ENCODE measurements around the gene LRRC2. TPM values are rescaled to one million over a fixed set of nuclear protein-coding genes. Genes with fewer than 3 reads are reported as not detected.

The LRRC2 gene
- total and polyA plus RNA-seq, 2 of the 13 experiments (the other 11 are each of a cell fraction or from before 2014, with no cell fraction given): 0.27 to 0.58 TPM

DNA sequence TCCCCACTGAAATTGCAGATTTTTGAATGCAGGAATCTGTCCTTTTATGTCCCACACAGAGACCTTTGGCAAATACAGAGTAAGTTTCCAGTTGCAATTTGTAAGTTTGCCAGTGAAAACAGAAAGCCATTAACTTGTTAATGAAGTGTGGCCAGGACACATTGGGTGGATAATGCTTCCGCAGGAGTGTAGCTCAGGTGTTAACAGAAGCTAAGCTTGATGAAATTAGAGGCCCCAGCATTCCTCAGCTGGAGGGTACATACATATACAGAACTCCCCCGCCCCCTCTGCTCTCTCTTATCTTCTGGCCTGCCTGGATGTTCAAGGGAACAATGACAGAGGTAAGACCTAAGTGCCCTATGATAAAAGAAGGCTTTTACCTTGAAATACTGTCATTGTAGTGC lies 8.1 kb upstream of the LRRC2 start (continued):
- TF ChIP-seq, protein P1, sequence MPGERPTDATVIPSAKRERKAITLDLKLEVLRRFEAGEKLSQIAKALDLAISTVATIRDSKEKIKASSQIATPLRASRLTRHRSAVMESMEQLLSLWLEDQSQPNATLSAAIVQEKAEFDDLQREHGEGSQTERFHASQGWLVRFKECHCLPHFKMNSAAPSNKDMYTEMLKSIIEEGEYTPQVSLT (CRISPR knock-in tag; IDR thresholded peaks at IDR 0.05; ENCODE audit: borderline replicate concordance, low read depth): no peak
- TF ChIP-seq, protein P2, sequence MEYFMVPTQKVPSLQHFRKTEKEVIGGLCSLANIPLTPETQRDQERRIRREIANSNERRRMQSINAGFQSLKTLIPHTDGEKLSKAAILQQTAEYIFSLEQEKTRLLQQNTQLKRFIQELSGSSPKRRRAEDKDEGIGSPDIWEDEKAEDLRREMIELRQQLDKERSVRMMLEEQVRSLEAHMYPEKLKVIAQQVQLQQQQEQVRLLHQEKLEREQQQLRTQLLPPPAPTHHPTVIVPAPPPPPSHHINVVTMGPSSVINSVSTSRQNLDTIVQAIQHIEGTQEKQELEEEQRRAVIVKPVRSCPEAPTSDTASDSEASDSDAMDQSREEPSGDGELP (IDR thresholded peaks at IDR 0.05; ENCODE audit: borderline replicate concordance, low read depth): peak; percentile 56; the same call in 1 of the 2 replicates
- TF ChIP-seq SP5 (CRISPR knock-in tag; IDR thresholded peaks at IDR 0.05; ENCODE audit: borderline replicate concordance, low read depth): peak; percentile 77
- TF ChIP-seq ZNF143 (CRISPR knock-in tag; IDR thresholded peaks at IDR 0.05): no peak
- TF ChIP-seq, protein P3, sequence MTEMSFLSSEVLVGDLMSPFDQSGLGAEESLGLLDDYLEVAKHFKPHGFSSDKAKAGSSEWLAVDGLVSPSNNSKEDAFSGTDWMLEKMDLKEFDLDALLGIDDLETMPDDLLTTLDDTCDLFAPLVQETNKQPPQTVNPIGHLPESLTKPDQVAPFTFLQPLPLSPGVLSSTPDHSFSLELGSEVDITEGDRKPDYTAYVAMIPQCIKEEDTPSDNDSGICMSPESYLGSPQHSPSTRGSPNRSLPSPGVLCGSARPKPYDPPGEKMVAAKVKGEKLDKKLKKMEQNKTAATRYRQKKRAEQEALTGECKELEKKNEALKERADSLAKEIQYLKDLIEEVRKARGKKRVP (CRISPR knock-in tag; IDR thresholded peaks at IDR 0.05): no peak
- TF ChIP-seq TEAD3 (CRISPR knock-in tag; optimal IDR thresholded peaks at IDR 0.05; ENCODE audit: borderline replicate concordance): peak; percentile 28
- no peak for TF ChIP-seq NR1H2 (CRISPR knock-in tag; IDR thresholded peaks at IDR 0.05; ENCODE audit: borderline replicate concordance, low read depth)
- TF ChIP-seq, protein P4, sequence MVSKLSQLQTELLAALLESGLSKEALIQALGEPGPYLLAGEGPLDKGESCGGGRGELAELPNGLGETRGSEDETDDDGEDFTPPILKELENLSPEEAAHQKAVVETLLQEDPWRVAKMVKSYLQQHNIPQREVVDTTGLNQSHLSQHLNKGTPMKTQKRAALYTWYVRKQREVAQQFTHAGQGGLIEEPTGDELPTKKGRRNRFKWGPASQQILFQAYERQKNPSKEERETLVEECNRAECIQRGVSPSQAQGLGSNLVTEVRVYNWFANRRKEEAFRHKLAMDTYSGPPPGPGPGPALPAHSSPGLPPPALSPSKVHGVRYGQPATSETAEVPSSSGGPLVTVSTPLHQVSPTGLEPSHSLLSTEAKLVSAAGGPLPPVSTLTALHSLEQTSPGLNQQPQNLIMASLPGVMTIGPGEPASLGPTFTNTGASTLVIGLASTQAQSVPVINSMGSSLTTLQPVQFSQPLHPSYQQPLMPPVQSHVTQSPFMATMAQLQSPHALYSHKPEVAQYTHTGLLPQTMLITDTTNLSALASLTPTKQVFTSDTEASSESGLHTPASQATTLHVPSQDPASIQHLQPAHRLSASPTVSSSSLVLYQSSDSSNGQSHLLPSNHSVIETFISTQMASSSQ (IDR thresholded peaks at IDR 0.05; ENCODE audit: low read depth): peak; percentile 22; the same call in 1 of the 2 replicates
- TF ChIP-seq, protein P4 (CRISPR knock-in tag; IDR thresholded peaks at IDR 0.05; ENCODE audit: borderline replicate concordance): no peak
- TF ChIP-seq, protein P5, sequence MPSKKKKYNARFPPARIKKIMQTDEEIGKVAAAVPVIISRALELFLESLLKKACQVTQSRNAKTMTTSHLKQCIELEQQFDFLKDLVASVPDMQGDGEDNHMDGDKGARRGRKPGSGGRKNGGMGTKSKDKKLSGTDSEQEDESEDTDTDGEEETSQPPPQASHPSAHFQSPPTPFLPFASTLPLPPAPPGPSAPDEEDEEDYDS (CRISPR knock-in tag; IDR thresholded peaks at IDR 0.05): no peak
- TF ChIP-seq ZNF670 (CRISPR knock-in tag; IDR thresholded peaks at IDR 0.05; ENCODE audit: borderline replicate concordance): no peak
- 0 out of 2 replicates have a peak, but pooled peaks have one; percentile 14 for TF ChIP-seq SIX1 (CRISPR knock-in tag; IDR thresholded peaks at IDR 0.05; ENCODE audit: borderline replicate concordance)
- TF ChIP-seq GLI4 (CRISPR knock-in tag; IDR thresholded peaks at IDR 0.05; ENCODE audit: borderline replicate concordance): no peak
- TF ChIP-seq, protein P6, sequence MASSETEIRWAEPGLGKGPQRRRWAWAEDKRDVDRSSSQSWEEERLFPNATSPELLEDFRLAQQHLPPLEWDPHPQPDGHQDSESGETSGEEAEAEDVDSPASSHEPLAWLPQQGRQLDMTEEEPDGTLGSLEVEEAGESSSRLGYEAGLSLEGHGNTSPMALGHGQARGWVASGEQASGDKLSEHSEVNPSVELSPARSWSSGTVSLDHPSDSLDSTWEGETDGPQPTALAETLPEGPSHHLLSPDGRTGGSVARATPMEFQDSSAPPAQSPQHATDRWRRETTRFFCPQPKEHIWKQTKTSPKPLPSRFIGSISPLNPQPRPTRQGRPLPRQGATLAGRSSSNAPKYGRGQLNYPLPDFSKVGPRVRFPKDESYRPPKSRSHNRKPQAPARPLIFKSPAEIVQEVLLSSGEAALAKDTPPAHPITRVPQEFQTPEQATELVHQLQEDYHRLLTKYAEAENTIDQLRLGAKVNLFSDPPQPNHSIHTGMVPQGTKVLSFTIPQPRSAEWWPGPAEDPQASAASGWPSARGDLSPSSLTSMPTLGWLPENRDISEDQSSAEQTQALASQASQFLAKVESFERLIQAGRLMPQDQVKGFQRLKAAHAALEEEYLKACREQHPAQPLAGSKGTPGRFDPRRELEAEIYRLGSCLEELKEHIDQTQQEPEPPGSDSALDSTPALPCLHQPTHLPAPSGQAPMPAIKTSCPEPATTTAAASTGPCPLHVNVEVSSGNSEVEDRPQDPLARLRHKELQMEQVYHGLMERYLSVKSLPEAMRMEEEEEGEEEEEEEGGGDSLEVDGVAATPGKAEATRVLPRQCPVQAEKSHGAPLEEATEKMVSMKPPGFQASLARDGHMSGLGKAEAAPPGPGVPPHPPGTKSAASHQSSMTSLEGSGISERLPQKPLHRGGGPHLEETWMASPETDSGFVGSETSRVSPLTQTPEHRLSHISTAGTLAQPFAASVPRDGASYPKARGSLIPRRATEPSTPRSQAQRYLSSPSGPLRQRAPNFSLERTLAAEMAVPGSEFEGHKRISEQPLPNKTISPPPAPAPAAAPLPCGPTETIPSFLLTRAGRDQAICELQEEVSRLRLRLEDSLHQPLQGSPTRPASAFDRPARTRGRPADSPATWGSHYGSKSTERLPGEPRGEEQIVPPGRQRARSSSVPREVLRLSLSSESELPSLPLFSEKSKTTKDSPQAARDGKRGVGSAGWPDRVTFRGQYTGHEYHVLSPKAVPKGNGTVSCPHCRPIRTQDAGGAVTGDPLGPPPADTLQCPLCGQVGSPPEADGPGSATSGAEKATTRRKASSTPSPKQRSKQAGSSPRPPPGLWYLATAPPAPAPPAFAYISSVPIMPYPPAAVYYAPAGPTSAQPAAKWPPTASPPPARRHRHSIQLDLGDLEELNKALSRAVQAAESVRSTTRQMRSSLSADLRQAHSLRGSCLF (CRISPR knock-in tag; IDR thresholded peaks at IDR 0.05; ENCODE audit: borderline replicate concordance): no peak
- TF ChIP-seq, protein P7, sequence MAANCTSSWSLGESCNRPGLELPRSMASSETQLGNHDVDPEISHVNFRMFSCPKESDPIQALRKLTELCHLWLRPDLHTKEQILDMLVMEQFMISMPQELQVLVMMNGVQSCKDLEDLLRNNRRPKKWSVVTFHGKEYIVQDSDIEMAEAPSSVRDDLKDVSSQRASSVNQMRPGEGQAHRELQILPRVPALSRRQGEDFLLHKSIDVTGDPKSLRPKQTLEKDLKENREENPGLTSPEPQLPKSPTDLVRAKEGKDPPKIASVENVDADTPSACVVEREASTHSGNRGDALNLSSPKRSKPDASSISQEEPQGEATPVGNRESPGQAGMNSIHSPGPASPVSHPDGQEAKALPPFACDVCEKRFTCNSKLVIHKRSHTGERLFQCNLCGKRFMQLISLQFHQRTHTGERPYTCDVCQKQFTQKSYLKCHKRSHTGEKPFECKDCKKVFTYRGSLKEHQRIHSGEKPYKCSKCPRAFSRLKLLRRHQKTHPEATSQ (CRISPR knock-in tag; IDR thresholded peaks at IDR 0.05; ENCODE audit: borderline replicate concordance): no peak
- no peak for TF ChIP-seq TMF1 (CRISPR knock-in tag; IDR thresholded peaks at IDR 0.05; ENCODE audit: low read depth)

All from HepG2 (cell line).